ENCODE results near the gene ATG16L1. TPM values are rescaled to one million over a fixed set of nuclear protein-coding genes. Genes with fewer than 3 reads are reported as not detected.

Gene ATG16L1
- total RNA-seq, 1 experiment from 2014 or later, result 42.0 TPM

- no peak overlapping the region for H2BK5ac ChIP-seq (ENCODE audit: insufficient read length, low read length)
- DNase-seq, result no peak
- H3K36me3 Mint-ChIP-seq (ENCODE audit: insufficient read depth in 1 of 3, low read depth in 3 of 3), result peaks cover 29 to 77% (median 64%) of the 10 kb centered on the region in 3 experiments; a peak in 6 of 7 replicates
Observed at GRCh38 chr2:233258211-233258610, 6.7 kb downstream of the ATG16L1 start.

More at GRCh38 chr2:233258211-233258610, 6.7 kb downstream of the ATG16L1 start:
- no peak overlapping the region for H2BK120ac ChIP-seq (ENCODE audit: low read depth, low read length, poor library complexity, severe bottlenecking)
- H2AFZ ChIP-seq (ENCODE audit: low read length), result no peak overlapping the region
- H3K4me1 Mint-ChIP-seq, result peaks cover 0 to 2% of the 10 kb centered on the region in 2 experiments; a peak in 1 of 4 replicates
- no peaks in the 10 kb centered on the region for H3K27me3 Mint-ChIP-seq (ENCODE audit: low read depth)
- H3K79me1 ChIP-seq (ENCODE audit: insufficient read depth, low read depth, low read length, poor library complexity, severe bottlenecking), result peaks cover 13% of the 10 kb centered on the region
- H2BK12ac ChIP-seq (ENCODE audit: insufficient read length, low read depth, low read length), result no peak overlapping the region
- no peak for TF ChIP-seq CTCF (conservative IDR thresholded peaks at IDR 0.05)
- no peak overlapping the region for H4K5ac ChIP-seq (ENCODE audit: insufficient read length, low read depth, low read length)
- no peak overlapping the region for H3K4ac ChIP-seq (ENCODE audit: low read depth, low read length)
- no peak overlapping the region for H4K8ac ChIP-seq (replicated peaks; ENCODE audit: insufficient read length, low read depth, low read length)
- no peak overlapping the region for H4K91ac ChIP-seq (ENCODE audit: insufficient read length, low read depth, low read length)
- H4K20me1 ChIP-seq (ENCODE audit: control insufficient read depth, insufficient read depth, insufficient read length), result no peaks in the 10 kb centered on the region
- H2BK20ac ChIP-seq (ENCODE audit: low read depth, low read length, poor library complexity, severe bottlenecking), result no peak overlapping the region
- no peak overlapping the region for H3K27ac ChIP-seq (ENCODE audit: insufficient read length, low read depth, low read length)
- H3K14ac ChIP-seq (ENCODE audit: insufficient read depth, low read length), result no peak overlapping the region
- no peak overlapping the region for H3T11ph ChIP-seq (ENCODE audit: low read length)
- H3K56ac ChIP-seq (ENCODE audit: insufficient read length, low read depth, low read length), result no peak overlapping the region
- no peak overlapping the region for H2BK15ac ChIP-seq (ENCODE audit: low read depth, low read length)
- H3K23me2 ChIP-seq (ENCODE audit: insufficient read length, low read depth, low read length, poor library complexity, severe bottlenecking), result no peaks in the 10 kb centered on the region
- H3K4me3 Mint-ChIP-seq, result no peak overlapping the region
- no CpG with 5 or more reads among the region's 2 CpGs for WGBS (ENCODE audit: extremely low coverage, insufficient read length, low lambda C conversion rate)
- no peaks in the 10 kb centered on the region for H3K9me3 Mint-ChIP-seq
- H3K4me1 ChIP-seq (ENCODE audit: insufficient read depth, low read length), result no peaks in the 10 kb centered on the region
- no peak overlapping the region for H3K9ac ChIP-seq (ENCODE audit: extremely low read depth, insufficient read length, low read length)
- no peak overlapping the region for H3K18ac ChIP-seq (ENCODE audit: insufficient read length, low read depth, low read length)
- peaks cover 6% of the 10 kb centered on the region; the same call in 1 of the 2 replicates for H3K79me2 ChIP-seq (ENCODE audit: insufficient read depth, low read length)
- H3K9me3 ChIP-seq (ENCODE audit: control insufficient read depth, low read depth, low read length), result no peaks in the 10 kb centered on the region
- no peaks in the 10 kb centered on the region for H3K27me3 ChIP-seq (ENCODE audit: insufficient read depth, low read length)
- H2AK5ac ChIP-seq (ENCODE audit: insufficient read length, low read length), result no peak overlapping the region
- no peak overlapping the region; a peak in 1 of 7 replicates for H3K27ac Mint-ChIP-seq
- no peak overlapping the region for H3K4me2 ChIP-seq (ENCODE audit: insufficient read depth, insufficient read length, low read length)
- no peak overlapping the region for H3K23ac ChIP-seq (ENCODE audit: insufficient read length, low read depth, low read length)

Measured in H9 (cell line).